Activated T-helper 2 cell treated with anti-CD3 and anti-CD28 coated beads, Interferon-gamma antibody, Interleukin-2, Interleukin-4, amounts not matched to agents 10 μg/mL and 5 μg/mL and 100 μg/mL, durations not matched to agents 14 hours and 24 hours and 36 hours (primary cell): ENCODE data around the gene VAMP2. TPM values are rescaled to one million over a fixed set of nuclear protein-coding genes. Genes with fewer than 3 reads are reported as not detected.
"Not testable (repeated sequence)": the region's sequence is repeated elsewhere in the genome, so short reads cannot be mapped to it uniquely, and the experiment has no call there.

ENCODE experiments used
- DNase-seq: peaks from one replicate; pipeline ENCODE4 v3.0.0; 2021; ENCODE audit warnings: low spot score
- H3K27ac Mint-ChIP-seq: one replicate; pipeline ENCODE4 v1.8.0; 2021; ENCODE audit warnings: mixed read lengths
- H3K27me3 Mint-ChIP-seq: one replicate; pipeline ENCODE4 v1.8.0; 2021; ENCODE audit warnings: low read depth, mixed read lengths
- H3K36me3 Mint-ChIP-seq: one replicate; pipeline ENCODE4 v1.8.0; 2021; ENCODE audit warnings: low read depth, mixed read lengths
- H3K4me1 Mint-ChIP-seq: one replicate; pipeline ENCODE4 v1.8.0; 2021; ENCODE audit warnings: low read depth, mixed read lengths
- H3K4me3 Mint-ChIP-seq: one replicate; pipeline ENCODE4 v1.8.0; 2021; ENCODE audit warnings: low read depth, mild to moderate bottlenecking, moderate library complexity, mixed read lengths
- H3K9me3 Mint-ChIP-seq: one replicate; pipeline ENCODE4 v1.8.0; 2021; ENCODE audit warnings: mixed read lengths
- intact Hi-C: fragments of 100-400 bp; cut with micrococcal nuclease; formaldehyde crosslinking; loops from one replicate; pipeline ENCODE4 v1.15.1; 2023
- total RNA-seq: library from RNA; stranded (reverse); gene quantifications from 2 replicates; pipeline ENCODE4 v1.2.3, GENCODE V29; 2022

Gene VAMP2
- total RNA-seq, 1 donor from 2014 or later = 44.6 TPM

GRCh38 chr17:8187517-8188262 is 24.9 kb upstream of the VAMP2 start:
- H3K4me3 Mint-ChIP-seq = no peak overlapping the region
- H3K27me3 Mint-ChIP-seq = peaks cover 2% of the 10 kb centered on the region
- H3K4me1 Mint-ChIP-seq = peaks cover 14% of the 10 kb centered on the region
- H3K36me3 Mint-ChIP-seq = no peaks in the 10 kb centered on the region
- intact Hi-C loops = loop anchor here (1.0 kb wide), 9 partner anchors 14 to 67 kb away; partner anchors contain the start of genes CTC1 and HES7
- H3K9me3 Mint-ChIP-seq = no peaks in the 10 kb centered on the region
- no peak overlapping the region for H3K27ac Mint-ChIP-seq
- DNase-seq = peak; percentile 89

- Mint-ChIP-seq H3K4me3 (no peak overlapping the region), H3K9me3 (no peaks in the 10 kb centered on the region), H3K36me3 (no peaks in the 10 kb centered on the region), H3K27me3 (peaks cover 6% of the 10 kb centered on the region), H3K27ac (no peak overlapping the region), H3K4me1 (peaks cover 16% of the 10 kb centered on the region)
- DNase-seq = peak; percentile 91
- intact Hi-C loops = loop anchor here (1.0 kb wide), 9 partner anchors 14 to 67 kb away; partner anchors contain the start of genes CTC1 and HES7
Observed at GRCh38 chr17:8186787-8187516, 24.2 kb upstream of the VAMP2 start.

GRCh38 chr17:8186446-8186786 is 23.7 kb upstream of the VAMP2 start:
- no peak for DNase-seq
- no peak overlapping the region for H3K27ac Mint-ChIP-seq
- H3K4me3 Mint-ChIP-seq = no peak overlapping the region
- no peaks in the 10 kb centered on the region for H3K36me3 Mint-ChIP-seq
- H3K27me3 Mint-ChIP-seq = peaks cover 7% of the 10 kb centered on the region
- no peaks in the 10 kb centered on the region for H3K9me3 Mint-ChIP-seq
- peaks cover 17% of the 10 kb centered on the region for H3K4me1 Mint-ChIP-seq
- intact Hi-C loops = no loop called here

- Mint-ChIP-seq H3K4me3 (no peak overlapping the region), H3K27ac (peak overlapping the region; percentile 30), H3K4me1 (peaks cover 14% of the 10 kb centered on the region), H3K36me3 (no peaks in the 10 kb centered on the region), H3K9me3 (no peaks in the 10 kb centered on the region), H3K27me3 (peaks cover 8% of the 10 kb centered on the region)
- intact Hi-C loops = no loop called here
- DNase-seq = peak; percentile 78
Observed at GRCh38 chr17:8185582-8186445, 23.1 kb upstream of the VAMP2 start.

GRCh38 chr17:8176998-8177731 is 14.4 kb upstream of the VAMP2 start:
- H3K9me3 Mint-ChIP-seq = no peaks in the 10 kb centered on the region
- no peak for DNase-seq
- peak overlapping the region; percentile 95 for H3K4me3 Mint-ChIP-seq
- H3K27ac Mint-ChIP-seq = no peak overlapping the region
- peaks cover 41% of the 10 kb centered on the region for H3K4me1 Mint-ChIP-seq
- no peaks in the 10 kb centered on the region for H3K36me3 Mint-ChIP-seq
- intact Hi-C loops = no loop called here
- H3K27me3 Mint-ChIP-seq = peaks cover 5% of the 10 kb centered on the region

- peak; percentile 86 for DNase-seq
- peak within 1 kb of the TSS; percentile 95 for H3K4me3 Mint-ChIP-seq
- H3K36me3 Mint-ChIP-seq = no peaks in the 10 kb centered on the region
- H3K4me1 Mint-ChIP-seq = peaks cover 38% of the 10 kb centered on the region
- H3K27ac Mint-ChIP-seq = peak within 1 kb of the TSS; percentile 91
- no peaks in the 10 kb centered on the region for H3K9me3 Mint-ChIP-seq
- intact Hi-C loops = no loop called here
- H3K27me3 Mint-ChIP-seq = peaks cover 1% of the 10 kb centered on the region
Observed at GRCh38 chr17:8176197-8176940, 13.6 kb upstream of the VAMP2 start, which contains the start of gene TMEM107. TSS of gene TMEM107 (minus strand) at chr17:8176380. CDS start at chr17:8176286, 94 bp downstream.

GRCh38 chr17:8175795-8176196 is 13.0 kb upstream of the VAMP2 start:
- Mint-ChIP-seq H3K36me3 (no peaks in the 10 kb centered on the region), H3K9me3 (no peaks in the 10 kb centered on the region), H3K4me1 (peaks cover 38% of the 10 kb centered on the region), H3K27me3 (no peaks in the 10 kb centered on the region), H3K4me3 (peak overlapping the region; percentile 95), H3K27ac (peak overlapping the region; percentile 91)
- DNase-seq = no peak
- intact Hi-C loops = no loop called here

GRCh38 chr17:8173871-8174322 is 11.1 kb upstream of the VAMP2 start:
- Mint-ChIP-seq H3K36me3 (no peaks in the 10 kb centered on the region), H3K4me3 (peak overlapping the region; percentile 86), H3K4me1 (peaks cover 38% of the 10 kb centered on the region), H3K27ac (peak overlapping the region; percentile 100), H3K27me3 (no peaks in the 10 kb centered on the region), H3K9me3 (no peaks in the 10 kb centered on the region)
- no peak for DNase-seq
- intact Hi-C loops = loop anchor here (1.0 to 5.0 kb wide), 4 partner anchors 10 to 52 kb away; partner anchors contain the start of gene HES7

- DNase-seq = peak; percentile 79
- H3K36me3 Mint-ChIP-seq = no peaks in the 10 kb centered on the region
- intact Hi-C loops = loop anchor here (1.0 to 5.0 kb wide), 4 partner anchors 9 to 51 kb away; partner anchors contain the start of gene HES7
- peak overlapping the region; percentile 100 for H3K27ac Mint-ChIP-seq
- H3K27me3 Mint-ChIP-seq = no peaks in the 10 kb centered on the region
- peak overlapping the region; percentile 86 for H3K4me3 Mint-ChIP-seq
- peaks cover 40% of the 10 kb centered on the region for H3K4me1 Mint-ChIP-seq
- no peaks in the 10 kb centered on the region for H3K9me3 Mint-ChIP-seq
Observed at GRCh38 chr17:8173056-8173870, 10.5 kb upstream of the VAMP2 start.

GRCh38 chr17:8170186-8170585 is 7.4 kb upstream of the VAMP2 start:
- not testable (repeated sequence) for H3K27me3 Mint-ChIP-seq
- intact Hi-C loops = loop anchor here (5.0 kb wide), 1 partner anchor 48 kb away; the partner anchor contains the start of gene HES7

GRCh38 chr17:8167526-8167925 is 4.8 kb upstream of the VAMP2 start:
- Mint-ChIP-seq H3K36me3 (no peaks in the 10 kb centered on the region), H3K4me3 (no peak overlapping the region), H3K4me1 (peaks cover 29% of the 10 kb centered on the region), H3K27ac (no peak overlapping the region), H3K27me3 (no peaks in the 10 kb centered on the region), H3K9me3 (no peaks in the 10 kb centered on the region)
- intact Hi-C loops = no loop called here
- DNase-seq = no peak

More at GRCh38 chr17:8170186-8170585, 7.4 kb upstream of the VAMP2 start:
- not testable (repeated sequence) for H3K9me3 Mint-ChIP-seq, H3K36me3 Mint-ChIP-seq, DNase-seq, H3K4me3 Mint-ChIP-seq, H3K27ac Mint-ChIP-seq
- H3K4me1 Mint-ChIP-seq = peaks cover 26% of the 10 kb centered on the region
